HG03045 (cell line): ENCODE measurements around the gene ERC2.
"Not testable (repeated sequence)": the region's sequence is repeated elsewhere in the genome, so short reads cannot be mapped to it uniquely, and the experiment has no call there.

Experiments
- ATAC-seq: cut with Tn5 transposase; IDR thresholded peaks from one replicate; pipeline ENCODE4 v1.9.1; 2021; ENCODE audit warnings: mild to moderate bottlenecking, moderate library complexity; ENCODE audit not compliant: unreplicated experiment

Gene ERC2

DNA sequence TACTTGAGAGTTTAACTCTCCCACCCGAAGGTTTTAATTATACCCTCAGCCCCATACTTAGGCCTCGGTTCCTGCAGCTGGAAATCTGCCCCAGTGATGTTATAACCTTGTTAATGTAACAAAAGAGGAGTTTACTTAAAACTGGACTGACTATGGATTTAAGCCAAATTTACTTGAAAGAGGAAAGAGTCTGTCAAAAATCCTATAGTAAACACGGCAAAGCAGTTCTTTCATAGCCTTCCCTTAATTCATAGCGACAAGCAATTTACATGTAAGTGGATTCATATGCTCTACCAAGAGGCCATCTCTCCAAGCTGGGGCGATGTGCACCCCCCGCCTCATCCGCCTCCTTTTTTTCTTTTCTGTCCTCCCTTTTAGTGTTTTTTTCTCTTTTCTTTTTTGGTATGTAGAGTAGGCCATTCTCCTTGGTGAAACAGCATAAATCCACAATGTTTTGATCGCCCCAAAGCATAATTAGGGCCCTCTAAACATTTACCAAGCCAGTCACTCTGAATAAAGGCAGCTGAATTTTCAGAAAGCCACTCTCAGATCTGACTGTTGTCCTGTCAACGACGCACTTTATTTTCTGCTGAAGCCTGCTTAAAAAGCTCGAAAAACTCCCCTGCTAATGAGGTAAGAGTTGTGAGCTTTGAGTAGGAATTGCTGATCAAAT lies 608.1 kb downstream of the ERC2 start:
- ATAC-seq, result no peak

DNA sequence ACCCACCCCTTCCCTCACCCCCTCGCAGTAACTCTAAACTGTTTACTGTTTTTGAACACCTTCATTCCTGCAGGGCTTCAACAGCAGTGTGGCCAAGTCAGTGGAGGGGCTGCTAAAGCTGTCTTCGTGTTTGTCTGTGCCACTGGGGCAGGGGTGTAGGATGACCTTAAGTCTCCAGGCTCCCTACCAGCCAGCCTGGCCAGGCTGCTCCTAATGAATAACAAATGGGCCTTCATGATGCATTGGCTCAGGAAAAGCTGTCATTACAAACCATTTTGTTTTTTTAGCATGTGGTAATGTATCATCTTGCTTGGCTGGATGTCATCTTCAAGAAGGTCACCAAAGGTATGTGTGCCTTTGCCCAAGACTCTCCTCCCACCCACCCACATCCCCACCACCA lies 609.0 kb downstream of the ERC2 start:
- no peak for ATAC-seq

DNA sequence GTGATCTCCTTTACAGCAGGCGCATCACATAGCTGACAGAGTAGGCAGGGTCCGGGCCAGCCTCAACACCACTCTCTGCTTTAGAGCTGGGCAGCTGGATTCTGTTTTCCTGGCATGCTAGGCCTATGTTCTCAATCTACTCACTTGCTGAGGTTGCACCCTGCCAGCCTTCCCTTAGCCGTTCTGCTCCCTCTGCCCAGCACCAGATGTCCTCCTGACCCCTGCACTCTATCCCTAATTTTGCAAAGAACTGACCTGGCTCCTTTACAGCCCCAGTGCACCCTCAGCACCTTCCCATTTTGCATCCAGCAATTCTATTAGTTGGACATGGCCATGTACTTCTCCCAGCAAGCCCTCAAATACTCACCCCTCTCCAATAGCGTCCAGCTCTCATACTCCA lies 609.5 kb downstream of the ERC2 start:
- no peak for ATAC-seq

DNA sequence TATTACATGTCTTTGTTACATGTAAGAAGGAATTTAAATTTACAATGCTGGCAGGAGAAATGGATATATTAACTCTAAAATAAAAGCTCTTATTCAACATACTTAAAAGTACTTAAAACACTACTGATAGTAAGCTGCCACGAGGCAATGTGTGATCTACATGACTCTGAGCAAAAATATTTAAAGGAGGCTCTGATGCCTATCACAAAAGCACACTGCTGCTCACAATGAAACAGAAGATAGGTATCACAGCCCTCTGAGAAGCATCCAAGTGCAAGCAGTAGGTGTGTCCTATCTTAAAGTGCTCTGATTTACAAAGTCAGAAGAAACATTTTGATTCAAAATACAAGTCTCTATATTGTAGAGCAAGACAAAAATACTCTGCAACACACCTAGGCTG lies 610.0 kb downstream of the ERC2 start:
- ATAC-seq, result no peak

DNA sequence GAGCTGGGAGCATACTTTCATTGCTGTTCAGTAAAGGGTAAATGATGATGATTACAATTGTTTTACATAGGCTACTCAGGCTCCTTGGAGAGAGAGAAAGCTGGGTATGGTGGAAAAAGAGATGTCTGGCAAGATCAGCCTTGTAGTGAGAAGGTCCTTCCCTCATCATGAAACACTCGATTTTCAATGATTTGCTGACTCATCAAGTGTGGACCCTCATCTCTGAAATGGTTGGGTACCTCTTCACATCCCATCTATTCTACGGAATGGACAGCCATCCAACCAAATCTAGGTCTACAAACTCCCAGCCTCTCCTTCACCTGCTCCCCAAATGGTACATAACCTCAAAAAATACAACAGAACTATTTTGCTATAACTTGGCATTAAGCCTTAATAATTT lies 610.6 kb downstream of the ERC2 start:
- no peak for ATAC-seq

DNA sequence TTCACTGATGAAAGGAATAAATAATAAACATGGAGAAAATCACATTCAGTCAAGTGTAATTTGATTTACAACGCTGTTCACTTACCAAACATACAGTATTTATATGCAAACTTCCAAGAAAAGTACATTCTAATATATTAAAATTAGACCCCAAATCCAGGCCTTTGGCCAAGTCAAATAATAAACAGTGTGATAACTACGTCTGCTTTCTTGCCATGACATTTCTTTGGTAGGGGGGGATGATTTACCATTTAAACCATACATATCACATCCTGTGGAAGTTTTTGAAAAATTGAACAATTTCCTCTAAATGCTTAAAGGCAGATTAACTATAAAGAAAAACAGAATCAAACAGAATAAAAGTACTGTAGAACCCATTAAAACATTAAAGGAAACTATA lies 613.0 kb downstream of the ERC2 start:
- ATAC-seq, result no peak

DNA sequence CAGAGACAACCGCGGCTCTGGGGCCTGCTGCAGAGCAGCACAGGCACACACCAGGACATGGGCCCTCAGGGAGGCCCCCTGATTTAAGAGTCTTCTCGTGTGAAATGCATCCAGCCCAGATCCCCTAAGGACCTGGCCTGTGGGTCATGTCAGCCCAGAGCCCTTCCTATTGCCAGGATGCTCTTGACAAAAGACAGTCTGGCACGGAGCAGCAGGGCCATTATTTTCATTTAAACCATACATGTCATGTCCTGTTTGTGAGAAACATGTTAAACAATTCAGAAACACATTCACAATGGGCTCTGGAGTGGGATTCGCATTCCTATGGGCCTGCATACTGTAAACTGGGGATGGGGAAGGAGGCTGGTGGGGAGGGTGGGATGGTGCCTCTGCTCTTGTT lies 613.8 kb downstream of the ERC2 start:
- ATAC-seq, result no peak

DNA sequence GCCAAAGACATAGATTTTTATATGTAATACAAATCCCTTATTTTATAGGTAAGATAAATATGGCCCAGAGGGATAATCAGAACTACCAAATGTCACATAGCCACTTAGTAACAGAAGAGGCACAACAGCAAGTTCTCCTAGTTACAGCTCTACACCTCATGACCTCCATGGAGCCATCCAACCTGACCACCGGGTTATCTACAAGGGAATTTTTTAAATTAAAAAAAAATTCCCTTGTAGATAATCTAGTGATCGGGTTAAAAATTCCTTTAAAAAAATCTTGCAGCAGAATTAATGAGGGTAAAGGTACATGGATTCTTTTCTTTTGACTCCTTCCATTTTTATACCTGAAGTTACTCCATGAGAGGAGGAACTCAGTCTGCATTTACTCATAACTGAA lies 615.9 kb downstream of the ERC2 start:
- ATAC-seq, result no peak

DNA sequence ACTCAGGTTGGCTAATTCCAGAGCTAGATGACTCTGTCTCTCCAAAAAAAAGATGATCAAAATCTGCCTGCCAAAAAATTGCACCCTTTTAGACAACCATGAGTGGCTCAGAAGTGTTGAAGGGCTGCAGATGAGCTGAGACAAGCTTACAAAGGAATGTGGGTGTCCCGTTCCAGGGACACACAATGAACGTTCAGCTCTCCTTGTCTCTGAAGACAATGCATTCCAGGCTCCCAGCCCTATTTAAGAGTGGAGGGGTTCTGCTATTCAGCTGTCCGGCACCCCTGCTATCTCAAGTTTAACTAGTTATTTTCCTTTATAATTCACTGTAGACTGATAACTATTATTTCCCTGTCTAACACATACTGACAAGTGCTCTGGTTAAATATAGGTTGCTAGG lies 626.1 kb downstream of the ERC2 start:
- no peak for ATAC-seq

DNA sequence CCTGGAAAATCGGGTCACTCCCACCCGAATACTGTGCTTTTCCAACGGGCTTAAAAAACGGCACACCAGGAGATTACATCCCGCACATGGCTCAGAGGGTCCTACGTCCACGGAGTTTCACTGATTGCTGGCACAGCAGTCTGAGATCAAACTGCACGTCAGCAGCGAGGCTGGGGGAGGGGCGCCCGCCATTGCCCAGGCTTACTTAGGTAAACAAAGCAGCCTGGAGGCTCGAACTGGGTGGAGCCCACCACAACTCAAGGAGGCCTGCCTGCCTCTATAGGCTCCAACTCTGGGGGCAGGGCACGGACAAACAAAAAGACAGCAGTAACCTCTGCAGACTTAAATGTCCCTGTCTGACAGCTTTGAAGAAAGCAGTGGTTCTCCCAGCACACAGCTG lies 636.4 kb downstream of the ERC2 start:
- not testable (repeated sequence) for ATAC-seq

DNA sequence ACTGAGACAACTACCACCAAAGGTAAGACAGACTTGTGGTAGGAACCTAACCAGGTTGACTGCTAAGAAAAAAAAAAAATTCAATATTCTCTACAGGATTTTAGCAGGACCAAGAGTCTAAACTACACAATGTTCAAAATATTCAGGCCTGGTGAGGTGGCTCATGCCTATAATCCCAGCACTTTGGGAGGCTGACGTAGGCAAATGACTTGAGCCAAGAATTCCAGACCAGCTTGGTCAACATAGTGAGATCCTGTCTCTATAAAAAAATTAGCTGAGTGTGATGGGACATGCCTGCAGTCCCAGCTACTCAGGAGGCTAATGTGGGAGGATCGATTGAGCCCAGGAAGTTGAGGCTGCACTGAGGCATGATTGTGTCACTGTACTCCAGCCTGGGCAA lies 639.6 kb downstream of the ERC2 start:
- ATAC-seq, result no peak

DNA sequence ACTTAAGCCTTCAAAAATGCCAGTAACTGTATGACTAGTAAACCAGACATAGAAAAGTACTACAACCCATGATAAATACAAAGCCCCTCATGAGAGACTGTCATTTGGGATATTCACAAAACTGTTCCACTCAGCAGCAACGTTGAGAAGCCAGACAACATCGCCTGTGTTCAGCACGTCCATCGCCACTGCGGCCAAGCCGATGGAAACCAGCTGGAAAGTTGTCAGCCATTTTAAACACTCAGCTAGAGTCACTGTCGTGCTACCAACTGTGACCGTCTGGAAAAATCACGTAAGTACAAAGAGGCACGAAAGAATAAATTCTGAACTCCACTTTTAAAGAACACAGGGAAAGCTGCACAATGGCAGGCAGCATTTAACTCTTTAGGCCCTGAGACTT lies 640.5 kb downstream of the ERC2 start:
- ATAC-seq, result no peak

DNA sequence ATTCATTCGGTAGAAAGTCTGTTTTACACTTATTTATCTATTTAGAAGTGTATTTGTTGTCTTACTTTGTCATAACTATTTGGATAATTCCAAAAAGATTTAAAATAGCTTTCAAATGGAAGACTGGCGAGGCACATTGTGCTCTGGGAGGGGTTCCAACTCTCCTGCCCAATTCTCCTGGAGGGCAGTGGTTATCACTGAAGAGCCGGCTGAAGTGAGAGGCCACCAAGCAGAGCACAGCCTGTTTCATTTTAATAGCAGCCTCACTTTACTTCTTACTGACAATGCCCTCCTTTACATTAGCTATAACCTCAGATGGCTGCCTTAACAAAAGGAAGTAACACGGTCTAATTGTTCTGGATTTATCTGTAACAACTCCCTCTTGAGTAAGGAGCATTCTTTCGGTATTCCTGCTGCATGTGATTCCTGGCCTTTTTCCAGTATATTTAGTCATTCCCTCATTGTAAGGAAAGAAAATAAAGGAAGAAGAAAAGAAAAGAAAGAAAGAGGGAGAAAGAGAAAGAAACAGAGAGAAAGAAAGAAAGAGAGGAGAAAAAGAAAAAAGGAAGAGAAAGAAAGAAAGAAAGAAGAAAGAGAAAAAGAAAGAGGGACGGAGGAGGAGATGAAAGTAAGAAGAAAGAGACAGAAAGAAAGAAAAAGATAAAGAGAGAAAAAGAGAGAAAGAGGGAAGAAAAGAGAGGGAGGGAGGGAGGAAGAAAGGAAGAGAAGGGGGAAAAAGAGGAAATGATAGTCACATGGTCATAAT lies 641.4 kb downstream of the ERC2 start:
- ATAC-seq, result no peak

DNA sequence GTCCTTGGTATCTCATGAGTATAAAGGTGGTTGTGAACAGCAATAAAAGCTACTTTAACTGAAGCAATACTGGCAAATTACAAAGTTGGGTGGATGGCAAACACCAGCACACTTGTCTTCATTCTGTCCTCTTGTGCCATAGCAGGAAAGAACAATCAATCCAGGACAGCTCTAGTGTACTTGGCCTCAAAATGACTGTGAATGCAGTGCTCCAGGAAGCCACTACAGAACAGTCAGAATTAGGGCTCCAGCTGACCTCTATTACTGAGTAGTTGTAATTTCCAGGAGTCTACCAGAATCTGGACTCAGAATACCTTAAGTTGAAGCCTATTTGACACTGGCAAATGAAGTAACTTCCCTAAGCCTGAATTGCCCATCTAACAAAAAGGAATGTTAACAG lies 642.2 kb downstream of the ERC2 start:
- ATAC-seq, result no peak

DNA sequence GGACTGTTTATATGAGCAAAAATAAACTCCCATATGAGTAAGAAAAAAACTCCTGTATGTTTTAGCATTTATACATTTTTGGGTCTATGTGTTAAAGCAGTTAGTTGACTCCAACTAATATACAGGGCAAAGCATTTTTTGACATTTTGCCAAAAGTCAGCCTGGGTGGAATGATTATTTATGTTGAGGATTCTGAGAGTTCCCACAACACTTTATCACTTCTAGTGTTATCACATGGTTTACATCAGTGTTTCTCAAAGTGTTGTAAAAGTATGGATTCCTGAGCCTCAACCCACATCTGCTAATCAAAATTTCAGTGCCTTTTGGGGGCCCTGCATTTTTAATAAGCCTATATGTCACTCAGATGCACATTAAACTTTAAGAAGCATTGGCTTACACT lies 643.9 kb downstream of the ERC2 start:
- no peak for ATAC-seq

DNA sequence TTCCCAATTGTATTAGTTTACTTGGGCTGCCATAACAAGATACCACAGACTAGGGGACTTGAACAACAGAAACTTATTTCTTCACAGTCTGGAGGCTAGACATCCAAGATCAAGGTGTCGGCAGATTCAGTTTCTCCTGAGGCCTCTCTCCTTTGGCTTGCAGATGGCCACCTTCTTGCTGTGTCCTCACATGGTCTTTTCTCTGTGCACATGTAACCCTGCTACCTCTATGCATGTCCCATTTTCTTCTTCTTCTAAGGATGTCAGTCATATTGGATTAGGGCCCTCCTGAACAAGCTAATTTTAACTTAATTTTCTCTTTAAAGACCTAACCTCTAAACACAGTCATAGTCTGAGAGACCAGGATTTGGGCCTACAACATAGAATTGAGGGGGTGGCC lies 644.4 kb downstream of the ERC2 start:
- no peak for ATAC-seq

DNA sequence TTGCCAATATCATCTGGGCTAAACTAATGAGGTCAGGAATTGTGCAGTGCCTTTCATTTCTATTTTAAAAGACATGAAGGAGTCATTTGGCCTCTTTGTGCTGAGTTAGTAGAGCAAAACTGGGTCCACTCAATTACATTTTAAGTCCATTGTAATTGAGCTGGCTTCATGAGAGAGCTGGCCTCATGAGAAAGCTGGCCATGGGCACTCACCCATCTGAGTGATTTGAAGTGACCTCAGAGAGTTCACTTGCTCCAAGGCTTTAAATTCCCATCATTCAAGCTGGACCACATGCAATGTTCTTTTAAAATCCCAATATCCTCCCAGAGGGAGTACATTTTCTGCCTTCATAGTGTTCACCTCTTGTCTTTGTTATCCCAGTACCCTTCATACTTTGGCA lies 645.3 kb downstream of the ERC2 start:
- ATAC-seq, result no peak

DNA sequence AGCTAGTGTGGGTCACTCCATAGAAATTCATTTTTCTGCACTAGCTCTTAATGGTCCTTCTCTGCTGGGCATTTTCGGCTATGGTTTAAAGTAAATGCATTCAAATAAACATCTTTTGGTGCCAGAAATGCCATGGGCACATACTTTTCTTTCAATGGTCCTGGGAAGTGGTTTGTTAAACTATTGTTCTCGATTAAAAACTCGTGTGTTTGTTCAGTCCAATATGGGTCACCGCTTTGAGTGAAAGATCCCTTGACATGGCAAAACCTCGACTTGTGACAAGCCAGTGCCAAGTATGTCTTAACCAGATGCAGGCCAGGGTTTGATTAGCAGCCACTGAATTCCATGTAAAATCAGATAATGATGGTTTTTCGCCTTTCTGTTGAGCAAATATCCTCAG lies 649.3 kb downstream of the ERC2 start:
- no peak for ATAC-seq

DNA sequence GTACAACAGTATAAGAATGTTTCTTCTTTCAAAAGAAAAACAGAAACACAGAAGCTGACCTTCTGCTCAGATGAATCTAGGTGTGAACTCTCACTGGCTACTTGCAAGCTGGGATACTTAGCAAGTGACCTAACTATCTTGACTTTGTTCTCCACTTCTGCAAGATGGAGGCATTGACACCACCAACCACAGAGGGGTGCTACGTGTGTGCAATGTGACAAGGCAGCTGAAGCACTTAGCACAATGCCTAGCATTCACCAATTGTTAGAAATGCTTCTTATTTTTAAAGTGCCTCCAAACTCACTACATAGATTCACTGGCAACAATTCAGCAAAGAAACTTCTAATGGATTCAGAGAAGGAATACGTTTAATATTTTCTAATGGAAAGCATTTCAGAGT lies 649.8 kb downstream of the ERC2 start:
- ATAC-seq, result no peak

DNA sequence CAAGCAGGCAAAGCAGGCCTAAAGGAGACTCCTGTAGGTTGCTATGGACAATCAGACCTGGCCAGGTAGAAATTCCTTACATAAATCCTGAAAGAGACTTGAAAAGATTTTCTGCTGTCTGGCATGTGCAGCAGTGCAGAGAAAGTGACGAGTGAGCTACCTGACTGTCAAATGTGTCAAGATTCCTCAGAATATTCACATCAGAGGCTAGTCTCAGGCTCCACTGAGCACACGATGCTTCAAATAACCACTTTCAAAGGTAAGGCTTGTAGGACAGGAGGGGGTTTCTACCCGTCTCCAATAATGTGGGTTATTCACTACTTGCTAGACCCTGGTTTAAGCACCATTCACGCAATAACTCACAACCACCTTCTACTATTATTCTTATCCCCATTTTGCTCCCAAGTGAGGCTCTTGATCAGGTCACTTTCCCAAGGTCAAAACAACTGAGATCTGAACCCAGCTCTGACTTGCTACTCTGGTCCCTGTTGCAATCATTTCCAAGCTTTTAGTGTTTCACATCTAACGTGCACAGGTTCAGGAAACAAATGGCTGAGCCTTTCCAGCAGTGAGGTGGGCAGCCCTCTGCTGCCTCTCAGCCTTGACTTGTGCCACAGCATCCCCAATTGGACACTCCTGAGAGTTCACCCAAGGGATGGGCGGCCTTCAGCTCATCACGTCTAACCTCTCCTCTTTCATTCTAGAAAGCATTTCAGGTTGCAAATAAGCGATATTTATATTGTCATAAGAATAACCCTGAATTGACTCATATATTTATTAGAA lies 651.3 kb downstream of the ERC2 start:
- no peak for ATAC-seq

DNA sequence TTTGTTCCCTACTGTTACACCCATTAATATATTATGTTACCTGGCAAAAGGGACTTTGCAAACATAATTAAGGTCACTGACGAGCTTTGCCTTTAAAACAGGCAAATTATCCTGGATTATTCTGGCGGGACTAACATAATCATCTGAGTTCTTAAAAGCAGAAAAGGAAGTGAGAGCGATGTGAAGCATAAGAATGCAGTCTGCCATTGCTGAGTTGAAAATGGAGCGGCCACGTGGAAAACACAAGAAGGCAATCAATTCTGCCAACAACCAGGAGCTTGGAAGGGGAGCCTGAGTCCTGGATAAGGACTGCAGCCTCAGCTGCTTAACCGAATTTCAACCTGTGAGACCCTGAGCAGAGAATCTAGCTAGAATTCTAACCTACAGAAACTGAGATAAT lies 653.0 kb downstream of the ERC2 start:
- ATAC-seq, result no peak
